BJ (cell line): ENCODE data around the gene HOXA5. TPM values are rescaled to one million over a fixed set of nuclear protein-coding genes. Genes with fewer than 3 reads are reported as not detected.

Experiments
- CTCF ChIA-PET: fragments of 350-600 bp; formaldehyde crosslinking; extraction: SDS; loops from one replicate; lab custom pipeline; 2021; ENCODE audit warnings: antibody characterized with exemption, inconsistent platforms; lab: Yijun Ruan, JAX
- POLR2A ChIA-PET: fragments of 300-600 bp; sonication (Branson Sonifier 250); formaldehyde crosslinking; extraction: SDS; loops from one replicate; lab custom pipeline; 2021; ENCODE audit warnings: antibody characterized with exemption; lab: Charles Lee
- DNase-seq: peaks from one replicate; pipeline ENCODE4 v3.0.0-alpha.2; 2011; ENCODE audit warnings: low read depth
- H3K27me3 ChIP-seq: 2 replicates; pipeline ENCODE4 v1.6.0; 2011; ENCODE audit warnings: low read length; ENCODE audit not compliant: control insufficient read depth, insufficient read depth
- H3K36me3 ChIP-seq: 2 replicates; pipeline ENCODE4 v1.5.1; 2011; ENCODE audit warnings: low read length; ENCODE audit not compliant: control insufficient read depth, insufficient read depth
- H3K4me3 ChIP-seq: 2 replicates; pipeline ENCODE4 v1.5.1; 2011; ENCODE audit warnings: low read depth, mild to moderate bottlenecking, control low read depth, low read length
- polyA plus RNA-seq: library from polyadenylated mRNA; depleted of rRNA; stranded (reverse); fragments of >200 nt; gene quantifications from 2 replicates; pipeline ENCODE4 v1.2.3, GENCODE V29; 2011
- TF ChIP-seq, protein P1 (sequence below): IDR thresholded peaks from 2 replicates; pipeline ENCODE4 v1.5.1; 2011; ENCODE audit warnings: low read depth, mild to moderate bottlenecking, control low read depth, inconsistent platforms, low read length, moderate library complexity; ENCODE audit not compliant: insufficient read depth

HOXA5 gene
- polyA plus RNA-seq, 1 experiment: 1.2 TPM

DNA sequence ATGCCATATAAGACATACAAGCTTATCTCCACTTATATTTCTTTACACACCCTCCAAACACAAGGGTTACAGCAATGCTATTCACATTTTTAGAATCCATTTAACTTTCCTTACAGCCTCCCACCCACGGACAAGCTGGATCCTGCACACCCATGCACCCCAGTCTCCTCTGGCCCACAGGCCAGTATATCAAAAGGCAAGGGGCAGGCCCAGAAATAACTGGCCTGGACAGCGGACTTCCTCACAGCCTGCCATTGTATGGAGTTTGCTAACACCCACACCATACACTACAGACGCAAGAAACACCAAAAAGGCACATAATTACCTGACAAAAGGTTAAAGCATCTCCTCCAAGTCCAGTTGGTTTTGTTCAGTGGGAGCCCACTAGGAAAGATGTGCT lies 24.9 kb downstream of the HOXA5 start:
- Histone ChIP-seq H3K36me3 (no peaks in the 10 kb centered on the region; the same call in 1 of the 2 replicates), H3K27me3 (peaks cover 8% of the 10 kb centered on the region; the same call in 1 of the 2 replicates), H3K4me3 (no peak overlapping the region)
- ChIA-PET POLR2A (no interaction called here), CTCF (interaction anchor here (1.8 kb wide), 1 partner anchor 13 kb away, joined by 4 read pairs; no protein-coding TSS in a partner anchor)
- TF ChIP-seq, protein P1, sequence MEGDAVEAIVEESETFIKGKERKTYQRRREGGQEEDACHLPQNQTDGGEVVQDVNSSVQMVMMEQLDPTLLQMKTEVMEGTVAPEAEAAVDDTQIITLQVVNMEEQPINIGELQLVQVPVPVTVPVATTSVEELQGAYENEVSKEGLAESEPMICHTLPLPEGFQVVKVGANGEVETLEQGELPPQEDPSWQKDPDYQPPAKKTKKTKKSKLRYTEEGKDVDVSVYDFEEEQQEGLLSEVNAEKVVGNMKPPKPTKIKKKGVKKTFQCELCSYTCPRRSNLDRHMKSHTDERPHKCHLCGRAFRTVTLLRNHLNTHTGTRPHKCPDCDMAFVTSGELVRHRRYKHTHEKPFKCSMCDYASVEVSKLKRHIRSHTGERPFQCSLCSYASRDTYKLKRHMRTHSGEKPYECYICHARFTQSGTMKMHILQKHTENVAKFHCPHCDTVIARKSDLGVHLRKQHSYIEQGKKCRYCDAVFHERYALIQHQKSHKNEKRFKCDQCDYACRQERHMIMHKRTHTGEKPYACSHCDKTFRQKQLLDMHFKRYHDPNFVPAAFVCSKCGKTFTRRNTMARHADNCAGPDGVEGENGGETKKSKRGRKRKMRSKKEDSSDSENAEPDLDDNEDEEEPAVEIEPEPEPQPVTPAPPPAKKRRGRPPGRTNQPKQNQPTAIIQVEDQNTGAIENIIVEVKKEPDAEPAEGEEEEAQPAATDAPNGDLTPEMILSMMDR: no peak
- no peak for DNase-seq

DNA sequence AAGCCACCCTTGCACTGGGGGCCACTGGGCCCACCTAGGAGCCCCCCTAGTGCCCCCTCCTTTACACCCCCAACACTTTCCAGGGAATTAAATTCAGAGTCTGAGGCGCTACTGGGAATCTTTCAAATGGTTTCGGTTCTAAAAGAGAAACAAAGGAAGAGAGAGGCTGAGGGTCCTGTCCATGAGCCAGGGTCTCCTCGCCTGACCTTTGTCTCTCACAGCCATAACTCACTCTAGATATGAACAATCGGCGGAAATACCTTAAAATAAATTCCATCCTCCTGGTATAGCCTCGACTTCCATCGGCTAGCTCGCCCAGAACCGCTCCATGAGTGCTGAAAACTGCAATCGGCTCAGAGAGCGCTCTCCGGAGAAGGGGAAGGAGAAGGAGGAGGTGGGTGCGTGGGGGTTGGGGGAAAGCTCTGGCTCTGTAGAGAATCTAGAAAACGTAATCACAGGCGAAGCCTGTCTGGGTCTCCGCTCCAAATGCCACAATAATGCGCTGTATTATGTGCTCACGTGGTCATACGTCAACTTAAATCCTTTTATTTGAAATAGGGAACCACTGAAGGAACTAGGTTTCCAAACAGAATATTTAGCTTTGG lies 25.5 kb downstream of the HOXA5 start:
- TF ChIP-seq, protein P1: no peak
- POLR2A ChIA-PET: no interaction called here
- H3K4me3 ChIP-seq: no peak overlapping the region
- DNase-seq: no peak
- CTCF ChIA-PET: interaction anchor here (1.8 kb wide), 1 partner anchor 12 kb away, joined by 4 read pairs; no protein-coding TSS in a partner anchor
- H3K36me3 ChIP-seq: no peaks in the 10 kb centered on the region; the same call in 1 of the 2 replicates
- H3K27me3 ChIP-seq: peaks cover 10% of the 10 kb centered on the region; the same call in 1 of the 2 replicates

DNA sequence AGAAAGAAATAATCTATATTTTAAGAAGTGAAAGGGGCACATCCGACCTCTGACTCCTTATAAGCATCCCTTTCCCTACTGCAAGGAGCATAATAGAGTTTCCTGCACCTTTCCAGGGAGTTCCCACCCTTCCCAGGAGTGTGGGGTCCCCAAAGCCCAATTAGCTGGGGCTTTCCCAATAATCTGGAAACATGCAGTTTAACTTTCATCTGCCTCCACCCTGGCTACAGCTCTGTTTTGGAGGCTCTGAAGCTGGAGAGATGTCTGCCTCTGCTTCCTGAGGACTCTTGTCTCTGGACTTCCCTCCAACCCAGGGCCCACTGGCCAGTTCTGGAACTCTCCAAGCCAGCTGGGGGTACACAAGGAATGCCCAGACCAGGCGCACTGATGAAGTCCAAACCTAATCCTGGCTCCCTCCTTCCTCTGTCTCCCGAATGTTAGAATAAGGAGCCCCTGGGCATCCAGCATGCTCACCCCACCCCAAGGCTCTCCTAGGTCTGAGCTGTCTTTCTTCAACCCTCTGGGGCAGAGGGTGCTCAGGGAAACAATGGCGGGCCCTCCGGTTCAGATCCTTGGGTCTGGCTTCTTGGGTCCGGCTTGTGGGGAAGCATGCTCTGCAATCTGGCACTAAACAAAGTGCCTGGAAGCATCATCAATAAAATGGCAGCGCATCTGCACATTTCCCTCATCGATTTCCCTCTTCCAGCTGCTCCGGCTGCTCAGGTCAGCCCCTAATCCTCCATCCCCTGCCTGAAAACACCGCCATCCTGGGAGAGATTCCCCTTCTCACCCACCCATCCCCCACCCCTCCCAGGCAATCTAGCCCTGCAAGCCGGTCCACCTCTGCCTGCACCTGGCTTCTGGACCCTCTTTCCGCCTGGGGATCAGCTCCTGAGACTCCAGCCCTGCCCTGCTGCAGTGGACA lies 26.3 kb downstream of the HOXA5 start:
- H3K4me3 ChIP-seq: no peak overlapping the region
- no peak for DNase-seq
- no peaks in the 10 kb centered on the region; the same call in 1 of the 2 replicates for H3K36me3 ChIP-seq
- CTCF ChIA-PET: interaction anchor here (1.0 to 1.2 kb wide), 2 partner anchors 13 to 45 kb away, joined by 3 to 4 read pairs; partner anchors contain the start of gene HOXA4
- TF ChIP-seq, protein P1: no peak
- peaks cover 10% of the 10 kb centered on the region; the same call in 1 of the 2 replicates for H3K27me3 ChIP-seq
- POLR2A ChIA-PET: no interaction called here

- ChIA-PET CTCF (interaction anchor here (1.0 to 1.2 kb wide), 2 partner anchors 14 to 44 kb away, joined by 3 to 4 read pairs; partner anchors contain the start of gene HOXA4), POLR2A (no interaction called here)
- Histone ChIP-seq H3K4me3 (no peak overlapping the region), H3K36me3 (no peaks in the 10 kb centered on the region; the same call in 1 of the 2 replicates), H3K27me3 (peaks cover 12% of the 10 kb centered on the region)
- TF ChIP-seq, protein P1: no peak
- no peak for DNase-seq
These were observed 27.2 kb downstream of the HOXA5 start for GRCh38 chr7:27116031-27116961.
